Endothelial cell of umbilical vein (primary cell): ENCODE data around the gene SLC33A1. TPM values are rescaled to one million over a fixed set of nuclear protein-coding genes. Genes with fewer than 3 reads are reported as not detected.
"Not testable (repeated sequence)": the region's sequence is repeated elsewhere in the genome, so short reads cannot be mapped to it uniquely, and the experiment has no call there.

ENCODE experiments used
- BruUV-seq: library from RNA; stranded (reverse); fragments of 400-500 nt; replicated peaks from 2 replicates; lab custom pipeline; 2021; lab: Mats Ljungman, UMichigan
- CTCF ChIA-PET: fragments of 300-600, 350-600 bp; sonication (Branson Sonifier 250); formaldehyde crosslinking; loops from one replicate; lab custom pipeline; 2021; ENCODE audit warnings: antibody characterized with exemption, inconsistent platforms; lab: Charles Lee
- POLR2A ChIA-PET: fragments of 300-600, 350-600 bp; sonication (Branson Sonifier 250); formaldehyde crosslinking; loops from one replicate; lab custom pipeline; 2021; ENCODE audit warnings: antibody characterized with exemption, inconsistent platforms; lab: Charles Lee
- DNase-seq: peaks from one replicate; pipeline ENCODE4 v3.0.0-alpha.2; 2011; ENCODE audit warnings: low read depth, low spot score
- FAIRE-seq: peaks from 2 replicates; lab custom pipeline; 2011; peaks lifted over from hg19 to GRCh38; lab: Jason Lieb, UNC
- H2AFZ ChIP-seq: 2 replicates; pipeline ENCODE4 v1.6.0; 2012; ENCODE audit warnings: low read depth, low read length, control low read depth, inconsistent platforms
- H3K27ac ChIP-seq: 2 replicates; pipeline ENCODE4 v1.5.1; 2011; ENCODE audit warnings: low read depth, mild to moderate bottlenecking, control low read depth, low read length, moderate library complexity; ENCODE audit not compliant: insufficient read depth
- H3K27me3 ChIP-seq, 2 experiments: 2 replicates each; pipeline versions ENCODE4 v1.6.0 to v1.6.1; 2011; ENCODE audit warnings: low read length in 2 of 2, mixed read lengths in 1 of 2; ENCODE audit not compliant: control insufficient read depth in 2 of 2, insufficient read depth in 2 of 2
- H3K36me3 ChIP-seq, 2 experiments: 2 replicates in 1 of 2; 3 replicates in 1 of 2; pipeline ENCODE4 v1.5.1; 2011; ENCODE audit warnings: low read length in 2 of 2, mild to moderate bottlenecking in 1 of 2, moderate library complexity in 1 of 2; ENCODE audit not compliant: control insufficient read depth in 2 of 2, insufficient read depth in 2 of 2; ENCODE audit errors: extremely low read depth in 1 of 2
- H3K4me1 ChIP-seq: 3 replicates; pipeline ENCODE4 v1.5.1; 2011; ENCODE audit warnings: mild to moderate bottlenecking, low read length; ENCODE audit not compliant: control insufficient read depth, insufficient read depth; ENCODE audit errors: extremely low read depth
- H3K4me2 ChIP-seq: 2 replicates; pipeline ENCODE4 v1.6.1; 2011; ENCODE audit warnings: low read length, control low read depth, mixed read lengths; ENCODE audit not compliant: insufficient read depth
- H3K4me3 ChIP-seq, 3 experiments: fragments of 200-600 bp in 1 of 3; sonication (generic), shearing (Covaris generic) in 1 of 3; replicated peaks in 1 of 3; 2 replicates each; pipeline ENCODE4 v1.5.1; 2011 to 2016; ENCODE audit warnings: control low read depth in 3 of 3, low read length in 3 of 3, mild to moderate bottlenecking in 2 of 3, inconsistent platforms in 1 of 3, low read depth in 1 of 3, moderate library complexity in 1 of 3; ENCODE audit not compliant: insufficient read depth in 1 of 3
- H3K79me2 ChIP-seq: 2 replicates; pipeline ENCODE4 v1.6.0; 2012; ENCODE audit warnings: low read length, inconsistent platforms; ENCODE audit not compliant: control insufficient read depth, insufficient read depth
- H3K9ac ChIP-seq: replicated peaks from 2 replicates; pipeline ENCODE3; 2011; ENCODE audit warnings: low read length, control low read depth; ENCODE audit not compliant: insufficient read depth; ENCODE audit errors: extremely low read depth
- H3K9me1 ChIP-seq: replicated peaks from 3 replicates; pipeline ENCODE4 v1.6.0; 2011; ENCODE audit warnings: mild to moderate bottlenecking, low read length; ENCODE audit not compliant: control insufficient read depth, insufficient read depth; ENCODE audit errors: extremely low read depth
- H3K9me3 ChIP-seq: replicated peaks from 2 replicates; pipeline ENCODE4 v1.5.1; 2012; ENCODE audit warnings: low read length, inconsistent platforms; ENCODE audit not compliant: control insufficient read depth, insufficient read depth
- H4K20me1 ChIP-seq: replicated peaks from 2 replicates; pipeline ENCODE3; 2011; ENCODE audit warnings: mild to moderate bottlenecking, low read length; ENCODE audit not compliant: control insufficient read depth, insufficient read depth; ENCODE audit errors: extremely low read depth
- EZH2 ChIP-seq: IDR thresholded peaks from 2 replicates; pipeline ENCODE4 v1.6.1; 2012; ENCODE audit warnings: borderline replicate concordance, low read depth, mild to moderate bottlenecking, moderate library complexity, low read length, inconsistent platforms; ENCODE audit not compliant: severe bottlenecking
- GATA2 ChIP-seq: IDR thresholded peaks from 2 replicates; pipeline ENCODE4 v1.7.0; 2011; ENCODE audit warnings: low read depth, mild to moderate bottlenecking, moderate library complexity, mixed read lengths, low read length; ENCODE audit not compliant: insufficient read length, insufficient read depth
- JUN ChIP-seq: IDR thresholded peaks from 2 replicates; pipeline ENCODE4 v1.6.1; 2011; ENCODE audit warnings: borderline replicate concordance, low read depth; ENCODE audit not compliant: insufficient read length, insufficient read depth
- MAX ChIP-seq: IDR thresholded peaks from 2 replicates; pipeline ENCODE4 v1.6.1; 2011; ENCODE audit not compliant: insufficient read depth, insufficient read length
- MYC ChIP-seq: IDR thresholded peaks from one replicate; pipeline ENCODE4 v1.6.1; 2011; ENCODE audit warnings: mild to moderate bottlenecking, low read depth, low read length
- POLR2A ChIP-seq: IDR thresholded peaks from 2 replicates; pipeline ENCODE4 v1.6.1; 2012; ENCODE audit warnings: low read depth, mild to moderate bottlenecking, control low read depth, low read length
- POLR2AphosphoS5 ChIP-seq: IDR thresholded peaks from 2 replicates; pipeline ENCODE4 v1.6.1; 2012; ENCODE audit warnings: low read depth, mild to moderate bottlenecking, control low read depth, low read length, moderate library complexity; ENCODE audit not compliant: insufficient read depth
- dilution Hi-C: fragments of 300-500 bp; cut with MboI; formaldehyde crosslinking; loops from one replicate; pipeline ENCODE4 v1.15.0; 2019; ENCODE audit warnings: low sequenced_read_pairs; ENCODE audit not compliant: extremely low pct_ligation_motif_present
- intact Hi-C: fragments of 100-400 bp; cut with micrococcal nuclease; formaldehyde crosslinking; loops from one replicate; pipeline ENCODE4 v1.10.0; 2022
- polyA plus RNA-seq, 4 experiments: library from polyadenylated mRNA; depleted of rRNA in 3 of 4; stranded (reverse) in 3 of 4; unstranded in 1 of 4; fragments of >200 nt; gene quantifications; 2 replicates each; pipeline versions ENCODE4 v1.2.1 to v1.2.3, GENCODE V29; 2011 to 2012; ENCODE audit warnings: missing spikeins in 1 of 4
- total RNA-seq: library from RNA; stranded (reverse); gene quantifications from 2 replicates; pipeline ENCODE4 v1.2.3, GENCODE V29; 2021
- TF ChIP-seq, protein P1 (sequence below), 2 donors: IDR thresholded peaks; 1 replicate in 1 of 2; 2 replicates in 1 of 2; pipeline ENCODE4 v1.5.1; 2011; ENCODE audit warnings: low read length in 2 of 2, mild to moderate bottlenecking in 2 of 2, moderate library complexity in 2 of 2, control low read depth in 1 of 2, inconsistent platforms in 1 of 2, low read depth in 1 of 2; ENCODE audit not compliant: insufficient read depth in 1 of 2; ENCODE audit errors: extremely low read depth in 1 of 2

The SLC33A1 gene
- total and polyA plus RNA-seq, 2 donors (not counting 3 experiments of a cell fraction or from before 2014, with no cell fraction given): 28.4 to 30.3 TPM

GRCh38 chr3:155861476-155862183 lies 7.4 kb upstream of the SLC33A1 start:
- Histone ChIP-seq H3K27ac (no peak overlapping the region), H3K36me3 (no peaks in the 10 kb centered on the region), H3K9me3 (no peaks in the 10 kb centered on the region), H3K79me2 (no peaks in the 10 kb centered on the region), H2AFZ (no peak overlapping the region), H3K9me1 (no peaks in the 10 kb centered on the region), H3K27me3 (no peaks in the 10 kb centered on the region), H3K4me1 (no peaks in the 10 kb centered on the region), H3K9ac (no peak overlapping the region), H4K20me1 (no peaks in the 10 kb centered on the region), H3K4me2 (no peak overlapping the region), H3K4me3 (no peak overlapping the region)
- no TSS peak for BruUV-seq
- intact Hi-C loops (no loop called here), dilution Hi-C loops (no loop called here)
- no peak for TF ChIP-seq MYC
- TF ChIP-seq POLR2AphosphoS5: no peak
- TF ChIP-seq POLR2A: no peak
- no peak for TF ChIP-seq JUN
- TF ChIP-seq MAX: no peak
- no peak for TF ChIP-seq GATA2
- TF ChIP-seq, protein P1, sequence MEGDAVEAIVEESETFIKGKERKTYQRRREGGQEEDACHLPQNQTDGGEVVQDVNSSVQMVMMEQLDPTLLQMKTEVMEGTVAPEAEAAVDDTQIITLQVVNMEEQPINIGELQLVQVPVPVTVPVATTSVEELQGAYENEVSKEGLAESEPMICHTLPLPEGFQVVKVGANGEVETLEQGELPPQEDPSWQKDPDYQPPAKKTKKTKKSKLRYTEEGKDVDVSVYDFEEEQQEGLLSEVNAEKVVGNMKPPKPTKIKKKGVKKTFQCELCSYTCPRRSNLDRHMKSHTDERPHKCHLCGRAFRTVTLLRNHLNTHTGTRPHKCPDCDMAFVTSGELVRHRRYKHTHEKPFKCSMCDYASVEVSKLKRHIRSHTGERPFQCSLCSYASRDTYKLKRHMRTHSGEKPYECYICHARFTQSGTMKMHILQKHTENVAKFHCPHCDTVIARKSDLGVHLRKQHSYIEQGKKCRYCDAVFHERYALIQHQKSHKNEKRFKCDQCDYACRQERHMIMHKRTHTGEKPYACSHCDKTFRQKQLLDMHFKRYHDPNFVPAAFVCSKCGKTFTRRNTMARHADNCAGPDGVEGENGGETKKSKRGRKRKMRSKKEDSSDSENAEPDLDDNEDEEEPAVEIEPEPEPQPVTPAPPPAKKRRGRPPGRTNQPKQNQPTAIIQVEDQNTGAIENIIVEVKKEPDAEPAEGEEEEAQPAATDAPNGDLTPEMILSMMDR (IDR thresholded peaks at IDR 0.05; ENCODE audit: extremely low read depth in 1 of 2, insufficient read depth in 1 of 2, low read depth in 1 of 2, low read length in 2 of 2): no peak
- no peak for TF ChIP-seq EZH2
- CTCF ChIA-PET: interaction anchor here (0.7 kb wide), 1 partner anchor 55 kb away, joined by 3 read pairs; the partner anchor contains the start of gene C3orf33
- no peak for FAIRE-seq
- POLR2A ChIA-PET: no interaction called here
- DNase-seq: no peak

- BruUV-seq, FAIRE-seq, CTCF ChIA-PET: not testable (repeated sequence)
Measured at GRCh38 chr3:155860424-155860823, 6.2 kb upstream of the SLC33A1 start.

More at GRCh38 chr3:155860424-155860823, 6.2 kb upstream of the SLC33A1 start:
- H3K27me3 ChIP-seq, H3K9me1 ChIP-seq, H3K4me2 ChIP-seq, POLR2A ChIA-PET, DNase-seq, H3K4me1 ChIP-seq, H3K9me3 ChIP-seq, H4K20me1 ChIP-seq, dilution Hi-C loops, H2AFZ ChIP-seq, H3K27ac ChIP-seq, H3K9ac ChIP-seq, H3K36me3 ChIP-seq, H3K79me2 ChIP-seq, H3K4me3 ChIP-seq: not testable (repeated sequence)
- intact Hi-C loops: loop anchor here (1.0 kb wide), 1 partner anchor 107 kb away; no protein-coding TSS in a partner anchor
